Osteocyte (in vitro differentiated cells): ENCODE results near the gene TSR1. TPM values are rescaled to one million over a fixed set of nuclear protein-coding genes. Genes with fewer than 3 reads are reported as not detected.

Experiments
- DNase-seq: peaks from one replicate; pipeline ENCODE4 v3.0.0; 2021; ENCODE audit warnings: mixed read lengths; ENCODE audit not compliant: unreplicated experiment; ENCODE audit errors: extremely low spot score
- H3K27ac Mint-ChIP-seq: one replicate; pipeline ENCODE4 v1.8.0; 2021; ENCODE audit warnings: mild to moderate bottlenecking, mixed read lengths; ENCODE audit not compliant: unreplicated experiment
- H3K27me3 Mint-ChIP-seq: one replicate; pipeline ENCODE4 v1.8.0; 2021; ENCODE audit warnings: mixed read lengths; ENCODE audit not compliant: unreplicated experiment
- H3K36me3 Mint-ChIP-seq: one replicate; pipeline ENCODE4 v1.8.0; 2021; ENCODE audit warnings: mixed read lengths; ENCODE audit not compliant: unreplicated experiment
- H3K4me1 Mint-ChIP-seq: one replicate; pipeline ENCODE4 v1.8.0; 2021; ENCODE audit warnings: mixed read lengths; ENCODE audit not compliant: unreplicated experiment
- H3K4me3 Mint-ChIP-seq: one replicate; pipeline ENCODE4 v1.8.0; 2021; ENCODE audit warnings: mild to moderate bottlenecking, moderate library complexity, mixed read lengths; ENCODE audit not compliant: unreplicated experiment
- H3K9me3 Mint-ChIP-seq: one replicate; pipeline ENCODE4 v1.8.0; 2021; ENCODE audit warnings: mixed read lengths; ENCODE audit not compliant: unreplicated experiment
- CTCF ChIP-seq: fragments of 200-600 bp; sonication (generic); IDR thresholded peaks from 2 replicates; pipeline ENCODE4 v1.5.0; 2021; ENCODE audit warnings: antibody characterized with exemption, mild to moderate bottlenecking, moderate library complexity
- long read RNA-seq: library from polyadenylated mRNA; unstranded; transcript quantifications from one replicate; pipeline ENCODE4 v2.0.0, GENCODE V29; 2021
- total RNA-seq: library from RNA; stranded (reverse); gene quantifications from 2 replicates; pipeline ENCODE4 v1.2.1, GENCODE V29; 2021

Gene TSR1
- 26.3 and 27.5 TPM in 2 replicates for total RNA-seq
- long read RNA-seq, full-length matches to known transcripts, result 227 of 283 reads
- long read RNA-seq, partial matches to known transcripts, result 36 of 283 reads
- long read RNA-seq, other reads (novel, unspliced or antisense), result 20 of 283 reads

DNA sequence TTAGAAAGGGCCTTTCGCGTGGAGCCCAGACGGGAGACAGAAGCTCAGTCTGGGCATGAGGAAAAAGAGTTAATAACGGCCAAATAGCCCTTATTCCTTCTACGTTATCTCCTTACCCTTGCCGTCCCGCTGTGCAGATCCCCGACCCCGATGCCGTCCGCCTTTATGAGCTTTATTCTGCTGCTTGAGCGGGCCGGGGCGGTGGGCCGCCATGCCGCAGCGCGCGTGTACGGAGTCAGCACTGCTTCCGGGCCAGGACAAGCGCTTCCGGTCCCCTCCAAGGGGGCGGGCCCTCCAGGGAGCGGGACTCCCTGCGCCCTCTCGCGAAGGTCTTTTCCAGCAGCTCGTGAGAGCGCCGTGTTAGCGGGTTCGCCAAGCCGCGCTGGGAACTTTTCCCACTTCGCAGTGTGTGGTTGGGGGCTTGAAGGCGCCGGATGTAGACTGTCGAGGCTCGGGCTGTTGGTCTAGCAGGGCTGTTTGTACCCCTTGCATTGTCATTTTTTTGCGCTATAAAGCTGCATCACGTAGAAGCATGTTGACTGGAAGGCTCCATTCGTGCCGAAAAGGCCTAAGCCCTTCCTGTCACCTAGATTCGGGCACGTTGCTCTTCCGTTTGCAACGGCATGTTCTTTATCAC is at the start of gene TSR1:
TSS of gene TSR1 (minus strand) at position 243 of the 637 bp plus-strand sequence. CDS start at position 213, 30 bp downstream.
- H3K4me1 Mint-ChIP-seq, result peaks cover 25% of the 10 kb centered on the region
- peak; percentile 96 for DNase-seq
- peaks cover 11% of the 10 kb centered on the region for H3K36me3 Mint-ChIP-seq
- peak; percentile 30 for TF ChIP-seq CTCF
- peak within 1 kb of the TSS; percentile 99 for H3K4me3 Mint-ChIP-seq
- no peaks in the 10 kb centered on the region for H3K9me3 Mint-ChIP-seq
- H3K27ac Mint-ChIP-seq, result peak within 1 kb of the TSS; percentile 94
- no peaks in the 10 kb centered on the region for H3K27me3 Mint-ChIP-seq

DNA sequence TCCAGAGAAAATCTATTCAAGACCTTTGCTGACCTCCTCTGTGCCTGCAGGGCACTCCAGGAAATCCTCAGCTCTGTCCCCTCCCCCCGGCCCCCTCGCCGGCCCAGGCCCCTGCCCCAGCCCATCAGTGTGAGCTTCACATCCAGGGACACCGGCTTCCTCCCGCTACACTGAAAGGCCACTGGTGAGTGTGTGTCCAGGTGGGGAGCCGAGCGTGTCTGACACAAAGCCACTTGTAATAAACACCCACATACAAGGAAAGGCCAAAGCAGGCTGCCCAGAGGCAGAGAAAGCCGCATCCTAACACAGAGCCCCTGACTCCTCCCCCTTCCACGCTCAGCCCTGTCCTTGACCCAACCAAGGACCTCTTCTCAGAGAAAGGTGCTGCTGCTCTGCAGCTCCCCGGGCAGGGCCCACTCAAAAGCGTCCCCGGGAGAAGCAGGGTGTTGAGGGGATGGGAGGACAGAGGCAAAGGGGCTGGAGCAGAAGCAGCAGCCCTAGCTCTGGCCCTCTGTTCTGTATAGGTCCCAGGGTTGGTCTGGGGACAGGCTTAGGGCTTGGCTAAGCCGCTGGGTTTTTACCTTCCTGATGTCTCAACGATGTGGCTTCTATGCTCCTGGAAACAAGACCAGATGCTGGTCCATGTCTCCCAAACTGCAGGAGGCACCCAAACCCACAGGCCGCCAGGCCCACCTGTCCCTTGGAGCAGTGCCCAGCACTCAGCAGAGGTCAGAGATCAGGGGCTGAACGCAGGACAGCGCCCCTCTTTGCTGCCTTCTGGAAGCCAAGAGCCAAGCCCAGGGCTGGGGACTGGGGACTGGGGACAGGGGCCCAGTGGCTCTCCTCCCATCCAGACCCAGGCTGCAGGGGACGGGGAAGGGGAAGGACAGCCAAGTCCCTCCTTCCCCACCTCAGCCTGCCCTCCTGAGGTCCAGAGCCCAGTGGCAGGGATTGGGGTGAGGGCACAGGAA is 49.3 kb upstream of the TSR1 start:
- no peak for TF ChIP-seq CTCF
- Mint-ChIP-seq H3K27ac (no peak overlapping the region), H3K27me3 (no peaks in the 10 kb centered on the region), H3K9me3 (no peaks in the 10 kb centered on the region), H3K36me3 (peaks cover 17% of the 10 kb centered on the region), H3K4me1 (peaks cover 21% of the 10 kb centered on the region), H3K4me3 (no peak overlapping the region)
- no peak for DNase-seq

DNA sequence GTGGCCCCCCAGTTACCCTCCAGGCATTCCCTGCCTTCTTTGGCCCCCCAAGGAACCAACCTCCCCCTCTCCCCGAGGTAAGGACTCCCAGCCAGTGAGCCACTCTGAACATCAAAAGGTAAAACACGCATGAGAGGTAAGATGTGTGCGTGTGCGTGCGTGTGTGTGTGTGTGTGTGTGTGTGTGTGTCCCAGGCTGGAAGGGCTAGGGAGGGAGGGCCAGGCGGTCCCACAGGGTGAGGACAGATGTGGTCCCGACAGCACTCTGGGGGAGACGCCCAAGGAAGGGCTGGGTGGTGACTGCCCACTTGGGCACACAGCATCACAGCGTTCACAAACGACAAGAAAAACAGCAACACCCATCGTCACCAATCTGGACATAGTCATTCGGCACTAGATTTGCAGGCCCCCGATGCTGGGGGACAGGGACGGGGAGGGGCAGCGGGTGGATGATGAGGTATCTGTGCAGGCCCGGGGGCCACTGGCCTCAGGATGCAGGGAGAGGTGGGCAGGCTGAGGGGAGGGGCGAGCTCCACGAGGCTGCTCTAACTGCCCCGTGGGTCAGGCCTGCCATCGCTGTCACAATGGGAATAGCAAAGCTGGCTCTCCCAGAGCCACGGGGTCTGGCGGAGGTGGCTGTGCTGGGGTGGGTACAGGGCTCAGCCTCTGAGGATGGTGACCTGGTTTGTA is 48.3 kb upstream of the TSR1 start:
- no peak for TF ChIP-seq CTCF
- Mint-ChIP-seq H3K27me3 (no peaks in the 10 kb centered on the region), H3K4me1 (peaks cover 20% of the 10 kb centered on the region), H3K9me3 (no peaks in the 10 kb centered on the region), H3K4me3 (no peak overlapping the region), H3K27ac (no peak overlapping the region), H3K36me3 (peaks cover 14% of the 10 kb centered on the region)
- no peak for DNase-seq

DNA sequence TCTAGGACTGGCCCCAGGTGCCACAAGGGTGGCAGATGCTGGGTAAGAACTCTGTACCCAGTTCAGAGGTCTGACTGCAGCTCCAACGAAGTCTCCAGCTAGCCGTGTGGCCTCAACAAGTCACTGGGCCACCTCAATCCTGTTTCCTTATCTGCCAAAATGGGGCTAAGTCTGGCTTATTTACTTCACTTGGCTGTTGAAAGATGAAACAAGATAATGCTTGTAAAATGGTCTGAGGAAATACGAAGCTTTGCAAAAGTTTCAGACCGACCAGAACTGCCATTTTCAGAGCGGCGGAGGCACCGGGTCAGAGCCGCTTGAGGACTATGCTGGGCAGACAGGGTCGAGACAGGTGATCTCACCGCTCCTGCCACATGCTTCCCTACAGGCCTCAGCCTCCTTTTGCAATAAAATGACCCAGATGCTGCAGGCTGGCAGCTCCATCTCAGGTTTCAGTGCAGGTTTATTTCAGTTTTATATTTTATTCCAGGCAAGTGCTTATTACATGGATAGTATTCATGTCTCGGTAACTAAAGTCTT is 47.4 kb upstream of the TSR1 start:
- Mint-ChIP-seq H3K4me3 (no peak overlapping the region), H3K36me3 (peaks cover 13% of the 10 kb centered on the region), H3K27ac (no peak overlapping the region), H3K27me3 (no peaks in the 10 kb centered on the region), H3K9me3 (no peaks in the 10 kb centered on the region), H3K4me1 (peaks cover 18% of the 10 kb centered on the region)
- DNase-seq, result no peak
- no peak for TF ChIP-seq CTCF
